HUES6 (cell line): Measurements from ENCODE around the gene SPATA20.
A peak's percentile ranks its signal among the peaks of the same experiment; 100 is the strongest.

Experiments
- H3K27ac ChIP-seq: 2 replicates; pipeline ENCODE4 v1.7.0; 2013; ENCODE audit warnings: low read depth, mild to moderate bottlenecking, low read length, inconsistent platforms
- H3K27me3 ChIP-seq: 2 replicates; pipeline ENCODE4 v1.6.1; 2013; ENCODE audit warnings: low read length; ENCODE audit not compliant: control insufficient read depth, insufficient read depth
- H3K36me3 ChIP-seq: 2 replicates; pipeline ENCODE4 v1.6.1; 2013; ENCODE audit warnings: low read length; ENCODE audit not compliant: control insufficient read depth, insufficient read depth
- H3K4me1 ChIP-seq: 2 replicates; pipeline ENCODE4 v1.6.1; 2013; ENCODE audit warnings: low read length; ENCODE audit not compliant: control insufficient read depth, insufficient read depth
- H3K4me3 ChIP-seq: 2 replicates; pipeline ENCODE4 v1.5.1; 2013; ENCODE audit warnings: low read depth, low read length
- H3K9ac ChIP-seq: one replicate; pipeline ENCODE4 v1.6.1; 2013; ENCODE audit warnings: mild to moderate bottlenecking, low read length
- H3K9me3 ChIP-seq: 2 replicates; pipeline ENCODE4 v1.6.1; 2013; ENCODE audit warnings: low read depth, low read length; ENCODE audit not compliant: control insufficient read depth, insufficient read depth

Gene SPATA20

DNA sequence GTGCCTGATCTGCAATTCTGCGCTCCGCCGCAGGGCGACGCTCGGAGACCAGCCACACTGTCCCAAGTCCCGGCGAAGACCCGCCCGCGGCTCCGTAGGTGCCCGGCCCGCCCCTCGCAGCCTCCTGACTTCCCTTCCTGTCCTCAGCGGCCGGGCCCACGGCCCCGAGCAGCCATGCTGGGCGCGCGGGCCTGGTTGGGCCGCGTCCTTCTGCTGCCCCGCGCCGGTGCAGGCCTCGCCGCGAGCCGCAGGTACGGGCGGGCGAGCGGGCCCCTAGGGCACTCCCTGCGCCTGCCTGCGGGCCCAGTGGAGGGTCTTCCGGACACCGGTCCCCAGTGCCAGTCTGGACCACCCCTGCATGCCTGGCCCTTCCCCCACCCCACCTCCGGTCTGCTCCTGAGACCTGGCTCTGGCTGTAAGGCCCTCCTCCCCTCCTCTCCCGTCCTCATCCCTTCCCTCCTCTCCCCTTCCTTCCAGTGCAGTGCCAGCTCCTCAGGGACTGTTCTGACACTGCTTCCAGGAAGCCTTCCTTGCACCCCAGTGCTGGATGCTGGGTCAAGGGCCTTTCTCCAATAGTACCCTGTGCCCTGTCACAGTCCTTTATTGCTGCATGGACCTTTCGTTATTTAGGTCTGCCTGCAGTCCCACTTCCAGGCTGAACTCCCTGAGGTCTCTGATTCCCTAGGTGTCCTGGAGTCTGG is at the start of gene SPATA20:
Gene SPATA20 (plus strand): TSS at position 140 of the 701 bp plus-strand sequence. CDS start 35 bp downstream, at position 175.
- Histone ChIP-seq H3K4me3 (peak within 1 kb of the TSS; percentile 68), H3K27ac (peak within 1 kb of the TSS; percentile 80), H3K4me1 (peaks cover 18% of the 10 kb centered on the region), H3K27me3 (peaks cover 2% of the 10 kb centered on the region), H3K9ac (peak within 1 kb of the TSS; percentile 77), H3K36me3 (no peaks in the 10 kb centered on the region), H3K9me3 (no peaks in the 10 kb centered on the region)

DNA sequence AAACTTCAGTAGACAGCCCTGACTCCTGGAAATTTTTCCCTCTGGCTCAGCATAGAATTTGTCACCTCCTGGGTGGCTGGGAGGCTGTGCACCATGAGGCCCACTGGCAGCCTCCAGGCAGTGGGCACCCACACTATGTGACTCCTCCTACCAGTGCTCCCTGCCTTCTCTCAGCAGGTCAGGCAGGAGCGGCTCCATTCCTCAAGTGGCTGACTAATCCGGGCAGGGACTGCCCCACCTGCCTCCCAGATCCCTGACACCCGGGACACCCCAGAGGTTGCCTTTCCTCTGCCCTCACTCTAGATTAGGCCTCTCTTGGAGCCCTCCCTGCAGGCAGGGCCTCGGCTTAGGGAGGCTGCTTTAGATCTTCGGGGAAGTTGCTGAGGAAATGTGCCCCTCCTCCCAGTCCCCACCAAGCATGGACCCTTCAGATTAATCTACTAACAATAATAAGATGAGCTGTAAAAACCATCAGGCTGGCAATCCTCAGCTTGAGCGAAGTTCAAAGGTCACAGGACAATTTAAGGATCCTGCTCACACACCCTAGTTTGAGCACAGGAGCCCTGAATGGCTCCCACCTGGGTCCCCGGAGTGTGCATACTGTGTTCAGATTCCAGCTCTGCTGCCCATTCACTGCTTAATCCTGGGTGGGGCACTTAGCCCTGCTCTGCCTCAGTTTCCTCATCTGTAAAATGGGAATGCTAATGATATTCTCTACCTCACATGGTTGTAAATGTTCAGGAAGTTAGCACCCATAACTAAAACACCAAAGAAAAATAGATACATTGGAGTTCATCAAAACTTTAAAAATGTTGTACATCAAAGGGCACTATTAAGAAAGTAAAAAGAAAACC is 48.7 kb upstream of the SPATA20 start:
- no peaks in the 10 kb centered on the region for H3K27me3 ChIP-seq
- H3K9me3 ChIP-seq: no peaks in the 10 kb centered on the region
- H3K4me1 ChIP-seq: no peaks in the 10 kb centered on the region
- no peak overlapping the region for H3K27ac ChIP-seq
- H3K9ac ChIP-seq: no peak overlapping the region
- H3K4me3 ChIP-seq: no peak overlapping the region
- H3K36me3 ChIP-seq: no peaks in the 10 kb centered on the region

DNA sequence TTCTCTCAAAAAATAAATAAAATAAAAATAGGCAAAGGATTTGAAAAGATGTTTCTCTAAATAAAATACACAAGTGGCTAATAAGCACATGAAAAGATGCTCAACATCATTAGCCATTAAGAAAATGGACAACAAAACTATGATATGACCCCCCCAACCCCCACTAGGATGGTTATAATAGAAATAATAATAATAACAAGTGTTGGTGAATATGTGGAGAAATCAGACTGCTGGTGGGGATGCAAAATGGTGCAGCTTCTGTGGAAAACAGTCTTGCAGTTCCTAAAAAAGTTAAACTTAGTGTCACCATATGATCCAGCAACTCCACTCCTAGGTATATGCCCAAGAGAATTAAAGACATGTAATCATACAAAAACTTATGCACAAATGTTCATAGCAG is 47.7 kb upstream of the SPATA20 start:
- H3K9ac ChIP-seq: no peak overlapping the region
- no peaks in the 10 kb centered on the region for H3K27me3 ChIP-seq
- no peaks in the 10 kb centered on the region for H3K9me3 ChIP-seq
- H3K4me3 ChIP-seq: no peak overlapping the region
- peaks cover 6% of the 10 kb centered on the region; the same call in 1 of the 2 replicates for H3K4me1 ChIP-seq
- H3K36me3 ChIP-seq: no peaks in the 10 kb centered on the region
- no peak overlapping the region for H3K27ac ChIP-seq

DNA sequence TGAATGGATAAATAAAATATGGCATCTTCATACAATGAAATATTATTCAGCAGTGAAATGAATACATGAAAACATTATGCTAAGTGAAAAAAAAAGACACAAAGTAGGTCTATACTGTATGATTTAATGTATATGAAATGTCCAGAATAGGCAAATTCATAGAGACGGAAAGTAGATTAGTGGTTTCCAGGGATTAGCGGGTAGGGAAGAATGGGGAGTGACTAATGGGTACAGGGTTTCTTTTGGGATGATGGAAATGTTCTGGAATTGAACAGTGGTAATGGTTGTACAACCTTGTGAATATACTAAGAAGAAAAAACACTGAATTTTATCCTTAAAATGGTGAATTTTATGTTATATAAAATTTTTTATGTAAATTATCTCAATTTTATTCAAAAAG is 47.3 kb upstream of the SPATA20 start:
- Histone ChIP-seq H3K36me3 (no peaks in the 10 kb centered on the region), H3K27me3 (no peaks in the 10 kb centered on the region), H3K4me3 (no peak overlapping the region), H3K9ac (no peak overlapping the region), H3K9me3 (no peaks in the 10 kb centered on the region), H3K27ac (no peak overlapping the region), H3K4me1 (peaks cover 6% of the 10 kb centered on the region; the same call in 1 of the 2 replicates)

DNA sequence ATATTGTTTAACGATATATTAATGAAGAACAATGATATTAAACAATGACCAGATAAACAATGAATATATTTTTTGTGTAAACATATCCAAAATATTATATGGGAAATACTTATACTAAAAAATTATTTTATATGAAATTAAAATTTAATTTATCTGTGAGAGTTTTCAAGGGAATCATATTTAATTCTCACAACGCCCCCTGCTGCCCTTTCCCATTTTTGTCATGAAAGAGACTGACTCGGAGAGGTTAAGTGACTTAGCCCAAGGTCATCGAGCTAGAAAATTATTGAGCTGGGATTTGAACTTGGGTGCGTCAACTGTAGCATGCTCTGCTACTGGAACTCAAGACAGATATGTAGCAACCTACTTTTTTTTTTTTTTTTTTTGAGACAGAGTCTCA is 45.9 kb upstream of the SPATA20 start:
- Histone ChIP-seq H3K9me3 (no peaks in the 10 kb centered on the region), H3K4me3 (no peak overlapping the region), H3K27ac (no peak overlapping the region), H3K9ac (no peak overlapping the region), H3K4me1 (peaks cover 6% of the 10 kb centered on the region; the same call in 1 of the 2 replicates), H3K36me3 (no peaks in the 10 kb centered on the region), H3K27me3 (no peaks in the 10 kb centered on the region)

DNA sequence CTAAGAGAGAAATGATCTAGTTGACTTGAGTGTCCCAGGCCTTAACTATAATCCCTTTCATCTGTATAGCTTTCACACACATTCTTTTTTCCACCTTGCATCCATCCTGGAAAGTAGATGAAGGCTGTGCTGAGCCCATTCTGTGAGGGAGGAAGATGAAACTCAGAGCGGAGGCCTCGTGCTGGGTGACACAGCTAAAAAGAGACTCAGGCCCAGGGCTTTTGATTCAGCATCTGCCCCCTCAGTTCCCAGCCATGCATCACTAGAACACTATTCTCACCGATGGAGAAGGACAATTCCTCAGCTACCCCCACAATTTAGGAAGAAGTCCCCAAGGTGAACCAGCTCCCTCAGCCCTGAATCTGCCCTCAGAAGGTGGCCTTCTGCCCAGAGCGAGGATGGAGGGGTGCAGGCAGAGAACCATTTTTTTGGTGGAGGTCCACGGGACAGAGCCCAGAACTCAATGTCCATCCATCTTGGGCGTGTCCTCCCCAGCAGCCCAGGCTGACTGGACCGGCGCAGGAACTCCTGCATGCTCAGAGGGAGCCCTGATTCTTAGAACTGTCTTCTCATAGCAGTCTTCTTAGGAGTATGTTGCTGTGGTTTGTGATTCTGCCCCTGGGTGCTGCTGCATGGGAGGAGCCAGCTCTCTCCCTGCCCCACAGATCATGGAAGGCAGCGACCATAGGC is 44.5 kb upstream of the SPATA20 start:
- Histone ChIP-seq H3K9me3 (no peaks in the 10 kb centered on the region), H3K27me3 (no peaks in the 10 kb centered on the region), H3K4me3 (no peak overlapping the region), H3K27ac (no peak overlapping the region), H3K36me3 (no peaks in the 10 kb centered on the region), H3K4me1 (peaks cover 6% of the 10 kb centered on the region; the same call in 1 of the 2 replicates), H3K9ac (no peak overlapping the region)

DNA sequence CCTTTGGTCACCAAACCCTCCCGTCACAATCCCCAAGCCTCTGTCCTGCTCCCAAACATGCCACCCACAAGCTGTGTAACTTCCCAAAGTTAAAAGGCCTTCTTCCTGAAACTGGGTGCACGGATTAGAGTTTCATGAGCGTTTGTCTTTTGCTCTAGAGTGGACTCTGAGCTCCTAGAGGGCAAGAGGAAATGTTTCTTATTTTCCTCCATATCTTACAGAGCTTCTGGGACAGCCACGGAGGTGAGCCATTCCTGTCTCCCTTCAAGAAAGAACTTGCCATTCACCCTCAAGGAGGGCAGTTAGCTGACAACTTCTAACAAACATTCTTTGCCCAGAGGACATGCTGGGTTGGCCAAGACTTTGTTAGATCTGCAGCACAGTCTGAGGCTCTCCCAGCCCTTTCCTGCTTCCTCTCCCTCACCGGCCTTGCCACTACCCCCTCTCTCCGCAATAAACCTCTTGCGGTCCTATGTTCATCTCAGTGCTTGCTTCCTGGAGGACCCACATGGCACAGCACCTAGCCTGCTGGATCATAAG is 41.3 kb upstream of the SPATA20 start:
- H3K27me3 ChIP-seq: 0 out of 2 replicates have a peak, but pooled peaks cover 3% of the 10 kb centered on the region
- H3K9me3 ChIP-seq: no peaks in the 10 kb centered on the region
- no peak overlapping the region for H3K27ac ChIP-seq
- no peak overlapping the region for H3K4me3 ChIP-seq
- H3K36me3 ChIP-seq: no peaks in the 10 kb centered on the region
- H3K9ac ChIP-seq: no peak overlapping the region
- H3K4me1 ChIP-seq: peaks cover 16% of the 10 kb centered on the region

DNA sequence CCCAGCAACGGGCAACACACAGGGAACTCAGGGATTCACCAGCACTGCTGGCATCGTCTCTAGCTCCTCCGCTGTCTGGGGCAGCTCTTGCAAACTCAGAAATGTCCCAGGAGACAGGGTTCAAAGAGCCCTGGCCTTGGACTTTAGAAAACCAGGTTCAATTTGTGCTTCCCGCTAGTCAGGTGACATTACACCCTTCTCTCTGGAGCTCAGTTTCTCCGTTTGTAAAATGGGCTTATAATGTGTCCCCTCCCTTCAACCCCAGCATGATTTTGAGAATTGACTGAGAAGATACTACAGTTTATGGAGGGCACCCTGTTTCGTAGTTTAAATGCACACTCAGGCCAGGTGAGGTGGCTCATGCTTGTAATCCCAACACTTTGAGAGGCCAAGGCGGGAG is 40.7 kb upstream of the SPATA20 start:
- Histone ChIP-seq H3K4me1 (peaks cover 18% of the 10 kb centered on the region), H3K27me3 (0 out of 2 replicates have a peak, but pooled peaks cover 3% of the 10 kb centered on the region)

DNA sequence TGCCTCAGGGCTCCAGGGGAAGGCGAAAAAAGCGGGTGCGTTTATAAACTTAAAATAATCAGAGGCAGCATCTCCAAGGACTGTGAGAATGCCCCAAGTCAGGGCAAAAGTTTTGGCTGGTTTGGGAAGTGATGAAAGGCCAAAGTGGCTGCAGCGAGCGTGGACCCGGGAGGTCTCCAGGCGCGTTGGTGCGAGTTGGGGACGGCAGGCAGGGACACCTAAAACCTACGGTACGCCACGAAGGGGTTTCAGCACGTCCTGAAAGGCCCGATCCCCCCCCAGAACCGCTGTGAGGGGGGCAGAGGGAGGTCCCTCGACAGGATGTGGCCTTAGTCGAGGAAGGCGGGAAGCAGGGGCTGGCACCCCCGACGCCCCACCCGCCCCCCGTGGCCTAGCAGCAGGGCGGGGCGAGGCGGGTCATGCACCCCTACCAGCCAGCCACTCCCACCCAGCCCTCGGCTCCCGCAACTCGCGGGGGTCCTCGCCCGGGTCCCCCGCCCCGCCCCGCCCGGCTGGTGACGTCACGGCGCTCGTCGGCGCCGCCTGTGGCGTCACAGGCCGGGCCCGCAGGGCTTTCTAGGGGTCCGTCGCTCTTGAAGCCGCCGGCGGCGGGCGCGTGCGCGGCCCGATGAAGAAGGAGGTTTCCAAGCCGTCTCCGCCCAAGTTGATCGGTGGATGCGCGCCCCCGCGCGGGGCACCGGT is 39.0 kb upstream of the SPATA20 start, which contains the start of gene MYCBPAP:
Gene MYCBPAP (plus strand): TSS at position 569 of the 702 bp plus-strand sequence. CDS start 236 bp downstream, outside the sequence.
- H3K27ac ChIP-seq: no peak within 1 kb of the TSS

More for the DNA sequence above, 40.7 kb upstream of the SPATA20 start:
- no peaks in the 10 kb centered on the region for H3K9me3 ChIP-seq
- H3K27ac ChIP-seq: no peak overlapping the region
- no peak overlapping the region for H3K4me3 ChIP-seq
- H3K9ac ChIP-seq: no peak overlapping the region
- H3K36me3 ChIP-seq: no peaks in the 10 kb centered on the region

More for the DNA sequence above, 39.0 kb upstream of the SPATA20 start, which contains the start of gene MYCBPAP:
- peak within 1 kb of the TSS; percentile 49 for H3K9ac ChIP-seq
- 0 out of 2 replicates have a peak, but pooled peaks cover 3% of the 10 kb centered on the region for H3K27me3 ChIP-seq
- H3K9me3 ChIP-seq: no peaks in the 10 kb centered on the region
- peak within 1 kb of the TSS; percentile 82 for H3K4me3 ChIP-seq
- no peaks in the 10 kb centered on the region for H3K36me3 ChIP-seq
- H3K4me1 ChIP-seq: peaks cover 18% of the 10 kb centered on the region
